Gastroesophageal sphincter (tissue), 3 donors: Measurements from ENCODE around the gene KTN1.

Source experiments
- POLR2A ChIP-seq, 2 donors: fragments of 450-650 bp; IDR thresholded peaks; one replicate each; pipeline ENCODE4 v1.6.1; 2017; ENCODE audit warnings: antibody characterized with exemption in 2 of 2, mild to moderate bottlenecking in 2 of 2, moderate library complexity in 1 of 2
- POLR2AphosphoS5 ChIP-seq: sonication (generic); formaldehyde crosslinking; IDR thresholded peaks from one replicate; pipeline ENCODE4 v1.6.1; 2017; ENCODE audit warnings: antibody characterized with exemption
- TF ChIP-seq, protein P1 (sequence below), 4 experiments: fragments of 200-600 bp in 2 of 4; fragments of 450-650 bp in 2 of 4; sonication (generic) in 1 of 4; IDR thresholded peaks; one replicate each; pipeline ENCODE4 v1.5.1; 2017 to 2019; ENCODE audit warnings: antibody characterized with exemption in 4 of 4, mild to moderate bottlenecking in 2 of 4, moderate library complexity in 2 of 4

DNA sequence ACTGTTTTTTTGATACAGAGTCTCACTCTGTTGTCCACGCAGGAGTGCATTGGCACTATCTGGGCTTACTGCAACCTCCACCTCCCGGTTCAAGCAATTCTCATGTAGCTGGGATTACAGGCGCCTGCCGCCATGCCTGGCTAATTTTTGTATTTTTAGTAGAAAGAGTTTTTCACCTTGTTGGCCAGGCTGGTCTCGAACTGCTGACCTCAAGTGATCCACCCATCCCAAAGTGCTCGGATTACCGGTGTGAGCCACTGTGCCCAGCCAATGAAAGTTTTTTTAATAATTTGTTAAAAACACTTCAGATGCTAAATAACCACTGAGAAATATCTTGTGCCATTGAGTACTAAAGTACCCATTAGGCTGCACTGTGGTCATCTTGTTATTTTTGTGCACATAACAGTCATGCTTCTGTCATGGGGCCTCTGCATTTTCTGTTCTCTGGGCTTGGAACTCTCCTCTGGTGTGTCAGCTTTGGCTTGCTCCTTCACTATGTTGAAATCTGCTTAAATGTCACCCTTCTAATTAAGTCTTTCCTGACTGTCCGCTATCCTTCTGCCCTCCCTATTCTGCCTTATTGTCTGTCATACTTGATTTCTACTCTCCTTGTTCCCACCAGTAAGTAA, 105.1 kb downstream of the KTN1 start:
- TF ChIP-seq, protein P1, sequence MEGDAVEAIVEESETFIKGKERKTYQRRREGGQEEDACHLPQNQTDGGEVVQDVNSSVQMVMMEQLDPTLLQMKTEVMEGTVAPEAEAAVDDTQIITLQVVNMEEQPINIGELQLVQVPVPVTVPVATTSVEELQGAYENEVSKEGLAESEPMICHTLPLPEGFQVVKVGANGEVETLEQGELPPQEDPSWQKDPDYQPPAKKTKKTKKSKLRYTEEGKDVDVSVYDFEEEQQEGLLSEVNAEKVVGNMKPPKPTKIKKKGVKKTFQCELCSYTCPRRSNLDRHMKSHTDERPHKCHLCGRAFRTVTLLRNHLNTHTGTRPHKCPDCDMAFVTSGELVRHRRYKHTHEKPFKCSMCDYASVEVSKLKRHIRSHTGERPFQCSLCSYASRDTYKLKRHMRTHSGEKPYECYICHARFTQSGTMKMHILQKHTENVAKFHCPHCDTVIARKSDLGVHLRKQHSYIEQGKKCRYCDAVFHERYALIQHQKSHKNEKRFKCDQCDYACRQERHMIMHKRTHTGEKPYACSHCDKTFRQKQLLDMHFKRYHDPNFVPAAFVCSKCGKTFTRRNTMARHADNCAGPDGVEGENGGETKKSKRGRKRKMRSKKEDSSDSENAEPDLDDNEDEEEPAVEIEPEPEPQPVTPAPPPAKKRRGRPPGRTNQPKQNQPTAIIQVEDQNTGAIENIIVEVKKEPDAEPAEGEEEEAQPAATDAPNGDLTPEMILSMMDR (IDR thresholded peaks at IDR 0.05): no peak
- TF ChIP-seq POLR2A (IDR thresholded peaks at IDR 0.05) (no peak), POLR2AphosphoS5 (no peak)
